NCI-H146 treated with DMSO at 0.1 percent for 48 hours (cell line): ENCODE results near the gene JPH2.

Experiments used
- DNase-seq: peaks from one replicate; lab custom pipeline; 2025; ENCODE audit not compliant: unreplicated experiment; lab: John Stamatoyannopoulos, UW

JPH2 gene

GRCh38 chr20:44065401-44066340, 121.3 kb downstream of the JPH2 start:
- no peak for DNase-seq

- no peak for DNase-seq
These were observed 122.2 kb downstream of the JPH2 start for GRCh38 chr20:44064501-44065400.
